ENCODE measurements around the gene LRRC3.

LRRC3 gene

DNA sequence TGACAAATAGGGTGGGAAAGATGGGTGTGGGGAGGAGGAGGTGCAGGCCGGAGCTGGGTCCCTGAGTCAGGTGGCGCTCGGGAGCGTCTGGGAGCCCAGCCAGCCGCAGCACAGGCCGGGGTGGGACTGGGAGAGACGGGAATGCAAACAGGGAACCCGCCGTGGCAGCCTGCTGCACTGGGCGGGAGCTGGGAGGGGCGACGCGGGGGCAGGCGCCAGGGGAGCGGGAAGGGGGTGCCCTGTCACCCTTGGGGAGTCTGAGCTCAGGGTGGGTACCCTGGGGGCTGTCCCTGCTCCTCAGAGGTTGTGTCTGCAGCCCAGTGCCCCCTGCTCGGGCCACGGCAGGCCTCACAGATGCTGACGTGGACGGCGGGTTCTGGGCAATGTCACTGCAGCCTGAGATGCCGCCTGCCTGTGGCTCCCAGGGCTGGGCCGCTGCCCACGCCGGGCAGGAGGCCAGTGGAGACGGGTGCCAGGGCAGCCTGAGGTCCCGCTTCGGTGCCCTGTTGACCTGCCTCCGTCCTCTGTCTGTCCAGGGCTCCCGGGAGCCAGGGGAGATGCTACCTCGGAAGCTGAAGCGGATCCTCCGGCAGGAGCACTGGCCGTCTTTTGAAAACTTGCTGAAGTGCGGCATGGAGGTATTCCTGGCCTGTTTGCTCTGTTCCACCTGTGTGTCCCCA, 16.6 kb upstream of the LRRC3 start:
- DNase-seq (ENCODE audit: low spot score): no peak

DNA sequence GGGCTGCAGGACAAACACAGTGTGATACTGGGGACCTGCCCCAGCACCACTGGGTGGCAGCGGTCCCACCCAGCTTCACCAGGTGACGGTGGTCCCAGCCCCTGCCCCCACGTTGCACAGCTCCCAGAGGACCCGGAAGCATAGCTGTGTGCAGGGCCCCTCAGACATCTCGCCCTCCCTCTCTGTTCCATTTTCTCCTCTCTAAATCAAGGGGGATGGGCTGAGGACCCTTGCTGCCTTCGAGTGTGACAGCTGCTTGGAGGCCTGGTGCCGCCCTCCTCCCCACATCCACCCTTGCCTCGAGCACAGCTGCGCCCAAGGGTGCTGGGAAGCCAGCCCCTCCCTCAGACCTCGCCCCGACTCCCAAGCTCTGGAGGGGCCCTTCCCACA, 16.1 kb upstream of the LRRC3 start:
- no peak for DNase-seq (ENCODE audit: low spot score)

DNA sequence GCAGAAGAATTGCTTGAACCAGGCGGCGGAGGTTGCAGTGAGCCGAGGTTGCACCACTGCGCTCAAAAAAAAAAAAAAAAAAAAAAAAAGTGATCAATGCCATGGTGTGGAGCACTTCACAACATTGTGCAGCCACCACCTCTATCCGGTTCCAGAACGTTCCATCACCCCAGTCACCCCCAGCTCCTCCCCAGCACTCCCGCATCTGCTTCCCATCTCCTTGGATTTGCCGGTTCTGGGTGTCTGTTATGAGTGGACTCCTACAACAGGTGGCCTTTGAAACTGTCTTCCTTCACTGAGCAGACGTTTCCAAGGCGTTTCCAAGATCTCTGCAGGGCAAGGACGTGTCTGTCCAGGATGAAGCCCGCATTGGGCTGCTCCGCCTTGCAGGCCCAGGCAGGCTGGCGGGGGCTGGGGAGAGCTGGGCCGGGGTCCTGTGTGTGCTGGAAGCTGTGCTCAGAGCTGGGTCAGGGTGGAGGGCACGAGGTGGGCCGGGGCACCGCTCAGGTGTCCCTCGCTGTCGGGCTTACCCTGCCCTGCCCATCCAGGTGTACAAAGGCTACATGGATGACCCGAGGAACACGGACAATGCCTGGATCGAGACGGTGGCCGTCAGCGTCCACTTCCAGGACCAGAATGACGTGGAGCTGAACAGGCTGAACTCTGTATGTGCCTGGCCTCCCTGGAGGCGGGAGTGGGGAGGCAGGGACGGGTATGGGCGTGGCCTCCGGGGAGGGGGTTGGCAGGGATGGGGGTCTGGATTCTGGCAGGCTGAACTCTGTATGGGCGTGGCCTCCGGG, 14.9 kb upstream of the LRRC3 start:
- DNase-seq (ENCODE audit: low spot score): no peak

DNA sequence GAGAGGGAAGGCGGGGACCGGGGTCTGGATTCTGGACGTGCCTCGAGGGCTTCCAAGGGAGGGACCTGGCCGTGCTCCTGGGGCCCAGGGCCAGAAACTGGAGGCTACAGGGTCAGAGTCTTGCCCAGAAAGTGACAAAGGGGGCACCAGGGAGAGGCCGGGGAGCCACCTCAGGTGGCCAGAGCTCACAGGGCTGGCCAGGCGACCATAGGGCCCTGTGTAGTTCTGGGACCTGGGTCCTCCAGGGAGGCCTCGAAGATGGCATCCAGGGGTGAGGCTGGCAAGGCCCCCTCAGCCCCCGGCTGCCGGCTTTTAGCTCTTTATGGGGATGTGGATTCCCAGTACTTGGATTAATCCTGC, 14.3 kb upstream of the LRRC3 start:
- no peak for DNase-seq (ENCODE audit: low spot score)

DNA sequence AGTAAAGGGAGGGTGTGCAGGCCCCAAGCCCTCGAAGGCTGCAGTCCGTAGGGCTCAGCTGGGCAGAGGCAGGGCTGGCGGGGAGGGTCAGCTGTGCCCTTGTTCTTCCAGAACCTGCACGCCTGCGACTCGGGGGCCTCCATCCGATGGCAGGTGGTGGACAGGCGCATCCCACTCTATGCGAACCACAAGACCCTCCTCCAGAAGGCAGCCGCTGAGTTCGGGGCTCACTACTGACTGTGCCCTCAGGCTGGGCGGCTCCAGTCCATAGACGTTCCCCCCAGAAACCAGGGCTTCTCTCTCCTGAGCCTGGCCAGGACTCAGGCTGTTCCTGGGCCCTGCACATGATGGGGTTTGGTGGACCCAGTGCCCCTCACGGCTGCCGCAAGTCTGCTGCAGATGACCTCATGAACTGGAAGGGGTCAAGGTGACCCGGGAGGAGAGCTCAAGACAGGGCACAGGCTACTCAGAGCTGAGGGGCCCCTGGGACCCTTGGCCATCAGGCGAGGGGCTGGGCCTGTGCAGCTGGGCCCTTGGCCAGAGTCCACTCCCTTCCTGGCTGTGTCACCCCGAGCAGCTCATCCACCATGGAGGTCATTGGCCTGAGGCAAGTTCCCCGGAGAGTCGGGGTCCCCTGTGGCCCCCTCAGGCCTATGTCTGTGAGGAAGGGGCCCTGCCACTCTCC, 13.6 kb upstream of the LRRC3 start:
- DNase-seq (ENCODE audit: low spot score): no peak

DNA sequence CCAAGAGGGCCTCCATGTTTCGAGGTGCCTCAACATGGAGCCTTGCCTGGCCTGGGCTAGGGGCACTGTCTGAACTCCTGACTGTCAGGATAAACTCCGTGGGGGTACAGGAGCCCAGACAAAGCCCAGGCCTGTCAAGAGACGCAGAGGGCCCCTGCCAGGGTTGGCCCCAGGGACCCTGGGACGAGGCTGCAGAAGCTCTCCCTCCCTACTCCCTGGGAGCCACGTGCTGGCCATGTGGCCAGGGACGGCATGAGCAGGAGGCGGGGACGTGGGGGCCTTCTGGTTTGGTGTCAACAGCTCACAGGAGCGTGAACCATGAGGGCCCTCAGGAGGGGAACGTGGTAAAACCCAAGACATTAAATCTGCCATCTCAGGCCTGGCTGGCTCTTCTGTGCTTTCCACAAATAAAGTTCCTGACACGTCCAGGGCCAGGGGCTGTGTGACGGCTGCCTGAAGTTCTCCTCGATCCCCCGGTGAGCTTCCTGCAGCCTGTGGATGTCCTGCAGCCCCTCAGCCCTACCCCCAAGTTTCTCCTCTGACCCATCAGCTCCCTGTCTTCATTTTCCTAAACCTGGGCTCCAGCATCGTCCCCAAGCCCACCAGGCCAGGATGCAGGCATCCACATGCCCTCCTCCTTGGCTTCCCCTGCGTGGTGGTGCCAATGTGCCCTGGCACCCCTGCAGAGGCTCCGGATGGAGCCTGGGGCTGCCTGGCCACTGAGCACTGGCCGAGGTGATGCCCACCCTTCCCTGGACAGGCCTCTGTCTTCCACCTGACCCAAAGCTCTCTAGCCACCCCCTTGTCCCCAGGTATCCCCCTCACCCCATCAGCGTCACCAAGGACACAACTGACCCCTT, 12.8 kb upstream of the LRRC3 start:
- no peak for DNase-seq (ENCODE audit: low spot score)

DNA sequence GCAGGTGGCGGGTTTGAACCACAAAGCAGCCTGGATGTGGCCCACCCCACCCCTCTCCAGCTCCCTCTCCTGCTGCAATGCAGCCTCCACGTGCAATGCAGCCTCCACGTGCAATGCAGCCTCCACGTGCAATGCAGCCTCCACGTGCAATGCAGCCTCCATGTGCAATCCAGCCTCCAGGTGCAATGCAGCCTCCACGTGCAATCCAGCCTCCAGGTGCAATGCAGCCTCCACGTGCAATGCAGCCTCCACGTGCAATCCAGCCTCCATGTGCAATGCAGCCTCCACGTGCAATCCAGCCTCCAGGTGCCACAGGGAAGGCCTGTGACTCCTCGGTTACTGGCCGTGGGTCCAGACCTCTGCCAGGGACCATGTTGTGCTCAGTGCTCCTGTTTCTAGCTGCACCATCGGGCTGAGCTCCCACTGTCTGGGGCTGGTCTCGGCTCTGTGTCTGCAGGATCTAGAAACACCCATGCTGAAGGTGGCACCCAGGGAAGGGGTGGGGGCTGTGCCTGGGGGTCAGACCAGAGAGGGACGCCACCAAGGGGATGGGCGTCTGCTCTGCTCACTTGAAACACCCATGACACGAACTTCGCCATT, 11.9 kb upstream of the LRRC3 start:
- no peak for DNase-seq (ENCODE audit: low spot score)

DNA sequence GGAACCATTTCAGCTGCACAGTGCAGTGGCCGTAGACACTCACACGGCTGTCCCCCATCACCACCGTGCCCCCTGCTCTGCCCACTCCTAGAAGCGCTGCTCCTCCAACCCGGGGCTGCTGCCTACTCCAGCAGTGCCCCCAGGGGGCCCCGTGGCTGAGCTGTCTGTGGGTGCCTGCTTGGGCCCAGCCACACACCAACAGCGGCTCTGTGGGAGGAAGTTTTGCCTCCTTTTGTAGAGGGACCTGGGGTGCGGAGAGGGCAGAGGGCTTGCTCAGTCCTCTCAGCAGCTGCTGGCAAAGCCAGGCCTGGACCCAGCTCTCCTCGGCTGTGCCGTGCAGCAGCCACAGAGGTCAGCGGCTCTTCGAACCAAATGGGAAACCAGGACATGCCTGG, 11.4 kb upstream of the LRRC3 start:
- no peak for DNase-seq (ENCODE audit: low spot score)

DNA sequence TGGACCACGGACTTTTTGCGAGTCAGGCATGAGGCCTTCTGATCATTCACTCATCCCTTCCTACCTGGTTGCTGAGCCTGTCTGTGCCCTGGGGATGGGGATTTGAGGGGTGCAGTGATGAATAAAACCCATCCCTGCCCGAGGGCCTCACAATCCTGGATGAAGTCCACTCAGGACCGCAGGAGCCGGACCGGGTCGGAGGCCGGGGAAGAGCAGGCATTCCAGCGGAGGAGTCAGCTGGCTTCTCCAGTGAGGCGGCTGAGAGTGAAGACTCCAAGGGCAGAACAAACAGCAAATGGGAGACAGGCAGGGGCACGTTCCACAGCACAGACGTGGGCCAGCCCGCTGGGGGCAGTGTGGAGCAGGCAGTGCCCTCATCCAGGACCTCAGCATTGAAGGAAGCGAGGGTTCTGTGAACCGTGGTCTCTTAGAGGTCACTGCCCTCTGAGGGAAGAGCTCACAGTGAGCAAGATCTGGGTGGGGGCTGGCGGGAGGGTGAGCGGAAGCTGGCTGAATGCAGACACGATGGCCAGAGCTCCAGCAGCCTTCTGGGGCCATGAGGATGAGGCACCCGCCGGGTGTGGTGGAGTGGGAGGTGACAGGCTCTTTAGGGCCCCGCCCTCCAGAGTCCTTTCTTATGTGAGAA, 10.9 kb upstream of the LRRC3 start:
- no peak for DNase-seq (ENCODE audit: low spot score)

DNA sequence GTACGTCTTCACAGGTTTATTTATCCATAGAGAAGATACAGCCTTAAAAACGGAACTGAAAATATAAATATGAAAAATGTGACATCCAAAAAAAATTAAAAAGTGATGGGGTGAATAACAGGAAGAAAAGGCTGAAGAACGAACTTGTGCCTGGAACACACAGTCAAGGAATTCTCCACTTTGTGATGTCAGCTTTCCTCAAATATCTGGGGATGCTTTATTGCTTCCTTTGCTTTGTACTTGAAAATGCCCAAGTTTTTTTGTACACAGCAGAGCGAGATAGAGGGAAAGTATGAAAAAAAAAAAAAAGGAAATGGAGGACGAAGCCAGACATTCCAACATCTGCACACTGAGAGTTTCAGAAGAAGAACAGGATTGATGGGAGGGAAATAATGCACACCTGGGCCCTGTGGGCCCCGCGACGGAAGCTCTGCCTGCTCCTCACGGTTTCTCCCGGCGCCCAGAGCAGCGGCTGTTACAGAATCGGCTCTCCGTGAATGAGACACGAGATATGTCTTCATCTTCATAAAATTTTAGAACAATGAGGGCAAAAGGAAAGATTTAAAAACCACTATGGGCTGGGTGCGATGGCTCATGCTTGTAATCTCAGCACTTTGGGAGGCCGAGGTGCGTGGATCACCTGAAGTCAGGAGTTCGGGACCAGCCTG, 10.0 kb upstream of the LRRC3 start:
- DNase-seq (ENCODE audit: low spot score): no peak

DNA sequence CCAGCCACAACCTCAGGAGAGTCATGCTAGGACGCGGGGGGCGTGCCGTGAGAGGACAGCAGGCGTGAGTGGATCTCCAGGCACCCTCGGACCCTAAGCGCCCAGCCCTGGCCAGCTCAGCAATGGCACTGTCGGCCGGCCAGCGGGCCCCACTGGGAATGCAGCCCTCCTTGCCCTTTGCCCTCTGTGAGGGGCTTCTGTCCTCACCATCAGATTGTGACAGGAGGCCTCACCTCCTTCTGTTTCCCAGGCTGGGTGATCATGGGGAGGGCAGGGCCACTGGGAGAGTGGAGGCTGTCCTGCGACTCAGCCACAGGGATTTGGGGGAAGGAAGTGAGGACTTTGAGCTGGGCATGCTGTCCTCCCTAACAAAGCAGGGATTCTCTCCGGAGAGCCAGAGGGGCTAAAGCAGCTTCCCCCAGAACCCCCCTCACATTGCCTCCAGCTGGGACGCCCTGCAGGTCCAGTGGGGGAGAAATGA, 6.6 kb upstream of the LRRC3 start:
- DNase-seq (ENCODE audit: low spot score): no peak

DNA sequence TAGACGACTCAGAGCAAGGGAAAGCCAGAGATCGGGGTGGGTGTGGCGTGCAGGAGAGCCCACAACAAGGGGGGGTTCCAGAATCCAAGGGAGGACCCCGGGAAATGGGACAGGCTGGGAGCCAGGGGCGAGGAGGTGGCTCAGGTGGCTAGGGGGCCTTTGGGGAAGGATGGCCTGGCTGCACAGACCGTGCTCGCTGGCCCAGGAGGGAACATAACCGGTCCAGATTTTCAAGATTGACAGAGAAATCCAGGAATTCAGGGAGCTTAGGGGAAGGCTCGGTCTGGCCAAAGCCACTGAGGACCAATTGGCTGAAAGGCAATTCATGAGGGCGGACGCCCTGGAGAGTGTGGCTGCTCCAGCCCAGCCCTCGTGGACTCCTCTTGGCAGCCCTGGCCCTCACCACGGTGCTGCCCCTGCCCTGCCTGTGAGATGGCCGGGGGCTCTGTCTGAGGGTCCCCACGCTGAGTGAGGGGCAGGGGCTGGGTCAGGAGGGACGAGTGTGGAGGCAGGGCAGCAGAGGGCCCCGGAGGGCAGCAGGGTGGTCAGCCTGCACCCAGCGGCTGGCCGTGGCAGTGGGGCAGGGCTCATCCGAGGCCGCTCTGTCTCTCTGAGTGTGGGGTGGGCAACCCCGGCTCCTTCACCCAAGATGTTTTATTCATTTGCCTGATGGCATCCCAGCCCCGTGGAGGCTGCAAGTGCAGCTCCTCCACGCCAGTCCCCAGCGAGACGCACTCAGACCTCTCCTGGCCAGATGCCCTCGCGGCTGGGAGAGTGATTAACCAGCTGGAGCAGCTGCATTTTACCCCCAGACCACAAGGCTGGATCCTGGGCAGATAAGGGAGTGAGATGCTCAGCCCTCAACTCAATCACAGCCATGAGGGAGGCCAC, 5.6 kb upstream of the LRRC3 start:
- no peak for DNase-seq (ENCODE audit: low spot score)

DNA sequence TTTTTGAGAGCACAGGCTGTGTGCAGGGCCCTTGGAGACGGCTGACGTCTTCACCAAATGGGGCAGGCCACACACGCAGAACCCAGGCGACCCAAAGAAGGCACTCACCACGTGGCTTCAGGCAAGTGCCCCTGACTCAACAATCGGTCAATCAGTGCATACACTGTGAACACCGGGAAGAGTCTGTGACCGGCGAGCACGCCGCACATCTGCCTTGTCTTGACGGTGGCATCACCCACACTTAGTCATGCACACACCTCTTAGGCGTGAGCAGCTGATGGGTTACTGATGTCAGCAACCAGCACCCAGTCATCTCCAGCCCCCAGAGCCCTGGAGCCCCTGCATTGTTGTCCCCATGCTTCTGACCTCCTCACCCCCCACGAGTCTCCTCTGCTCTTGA, 4.9 kb upstream of the LRRC3 start:
- no peak for DNase-seq (ENCODE audit: low spot score)

DNA sequence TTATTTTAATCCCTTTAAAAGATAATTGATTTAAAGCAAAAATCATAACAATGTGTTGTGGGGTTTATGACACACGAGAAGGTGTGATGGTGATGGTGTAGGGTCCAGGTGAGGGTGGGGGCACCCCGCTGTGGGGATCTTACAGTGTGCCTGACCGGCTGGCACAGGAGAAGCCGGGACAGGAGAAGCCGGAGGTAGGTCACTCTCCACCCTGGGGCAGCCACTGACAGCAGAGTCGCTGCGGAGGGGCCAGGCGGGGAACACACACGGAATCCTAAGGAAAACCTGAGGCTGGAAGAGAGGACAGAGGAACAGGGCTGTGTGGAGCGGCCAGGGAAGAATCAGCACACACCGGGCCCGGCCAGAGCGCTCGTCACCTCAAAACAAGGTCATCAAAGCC, 4.3 kb upstream of the LRRC3 start:
- no peak for DNase-seq (ENCODE audit: low spot score)

DNA sequence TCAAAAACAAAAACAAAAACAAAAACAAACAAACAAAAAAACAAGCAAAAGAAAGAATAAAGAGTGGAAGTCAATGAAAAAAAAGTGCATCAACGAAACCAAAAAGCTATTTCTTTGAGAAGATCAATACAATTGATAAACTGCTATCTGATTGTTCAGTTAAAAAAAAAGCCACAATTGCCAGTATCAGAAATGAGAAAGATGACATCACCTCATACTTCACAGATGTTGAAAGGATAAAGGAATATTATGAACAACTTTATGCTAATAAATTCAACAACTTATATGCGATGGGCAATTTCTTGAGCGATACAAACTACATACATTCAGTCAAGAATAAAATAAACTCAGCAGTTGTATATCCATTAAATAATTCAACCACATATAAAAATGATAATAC, 2.2 kb upstream of the LRRC3 start:
- DNase-seq (ENCODE audit: low spot score): no peak

DNA sequence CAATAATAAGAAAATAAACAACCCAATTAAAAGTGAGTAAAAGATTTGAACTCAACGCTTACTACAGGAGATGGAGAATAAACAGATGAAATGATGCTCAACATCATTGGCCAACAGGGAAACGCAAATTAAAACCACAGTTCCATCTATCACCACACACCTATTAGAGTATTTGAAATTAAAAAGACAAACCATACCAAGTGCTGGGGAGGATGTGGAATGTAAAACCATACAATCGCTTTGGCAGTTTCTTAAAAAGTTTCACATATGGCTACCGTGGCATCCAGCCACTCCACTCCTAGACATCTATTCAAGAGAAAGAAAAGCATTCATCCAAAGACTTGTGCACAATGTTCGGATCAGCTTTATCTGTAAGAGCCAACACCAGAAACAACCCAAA, 1.3 kb upstream of the LRRC3 start:
- no peak for DNase-seq (ENCODE audit: low spot score)

DNA sequence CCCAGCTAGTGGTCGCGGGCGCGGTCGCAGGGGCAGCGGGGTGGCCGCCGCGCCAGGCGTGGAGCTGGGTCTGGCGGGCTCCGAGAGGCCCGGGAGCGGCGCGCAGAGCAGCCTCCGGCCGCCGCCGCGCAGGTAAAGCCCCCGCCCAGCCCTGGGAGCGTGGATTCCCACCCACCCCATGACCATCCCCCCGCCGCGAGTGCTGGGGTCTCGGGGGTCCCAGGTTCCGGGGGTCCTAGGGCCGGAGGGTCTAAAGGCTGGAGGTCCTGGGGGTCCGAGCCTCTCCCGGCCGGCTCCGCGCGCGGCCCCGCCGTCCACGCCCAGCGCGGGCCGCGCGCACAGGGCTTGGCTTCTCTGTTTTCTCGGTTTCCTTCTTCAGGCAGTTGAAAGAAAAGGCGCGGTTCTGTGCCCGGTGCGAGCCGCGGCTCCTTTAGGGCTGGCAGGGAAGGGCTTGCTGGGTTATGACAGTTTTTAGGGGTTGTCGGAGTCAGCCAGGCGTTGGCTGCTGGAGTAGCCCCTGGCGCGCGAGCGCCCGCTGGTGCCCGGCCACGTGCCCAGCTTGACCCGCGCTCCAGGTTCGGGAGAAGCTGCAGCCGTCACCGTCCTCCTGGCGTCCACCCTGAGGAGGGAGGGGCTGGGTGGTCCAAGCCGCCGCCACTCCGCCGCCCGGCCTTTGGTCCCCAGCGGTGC, 359 bp downstream of the LRRC3 start:
- peak; percentile 11 for DNase-seq (ENCODE audit: low spot score)

DNA sequence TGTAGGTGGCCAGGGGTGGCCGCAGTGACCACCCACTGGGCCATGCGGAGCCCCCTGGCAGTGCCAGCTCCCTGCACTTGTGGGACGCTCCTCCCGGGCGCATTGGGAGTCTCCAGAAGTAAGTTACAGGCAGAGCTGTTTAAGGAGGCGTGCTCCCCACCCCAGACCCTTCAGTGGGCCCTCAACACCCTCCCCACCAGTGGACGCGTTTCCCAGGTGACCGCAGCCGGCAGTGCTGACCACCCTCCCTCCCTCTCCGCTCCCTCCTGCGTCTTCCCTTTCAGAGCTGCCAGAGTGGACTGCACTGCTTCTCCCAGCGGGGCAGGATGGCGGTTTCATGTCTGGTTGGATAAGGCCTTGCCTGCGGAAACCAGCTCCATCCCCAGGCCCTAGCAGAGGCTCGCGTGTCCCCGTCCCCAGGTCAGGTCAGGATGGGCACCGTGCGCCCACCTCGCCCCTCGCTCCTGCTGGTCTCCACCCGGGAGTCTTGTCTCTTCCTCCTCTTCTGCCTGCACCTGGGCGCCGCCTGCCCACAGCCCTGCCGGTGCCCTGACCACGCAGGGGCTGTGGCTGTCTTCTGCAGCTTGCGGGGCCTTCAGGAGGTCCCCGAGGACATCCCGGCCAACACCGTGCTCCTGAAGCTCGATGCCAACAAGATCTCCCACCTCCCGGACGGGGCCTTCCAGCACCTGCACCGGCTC, 1.1 kb downstream of the LRRC3 start:
- no peak for DNase-seq (ENCODE audit: low spot score)

All from CD4-positive, alpha-beta T cell treated with Interleukin-6 at 100 ng/mL for 8 hours (primary cell).